HEK293T (cell line): ENCODE results near the gene SLC4A11.
"Not testable (repeated sequence)": the region's sequence is repeated elsewhere in the genome, so short reads cannot be mapped to it uniquely, and the experiment has no call there.

Source experiments
- CTCF ChIA-PET: fragments of 350-600 bp; formaldehyde crosslinking; extraction: SDS; loops from one replicate; lab custom pipeline; 2021; ENCODE audit warnings: antibody characterized with exemption, inconsistent platforms; lab: Yijun Ruan, JAX
- POLR2A ChIA-PET: fragments of 350-600 bp; formaldehyde crosslinking; extraction: SDS; loops from one replicate; lab custom pipeline; 2020; ENCODE audit warnings: antibody characterized with exemption, inconsistent platforms; lab: Yijun Ruan, JAX
- DNase-seq: peaks from one replicate; pipeline ENCODE4 v3.0.0; 2012; ENCODE audit warnings: mixed read lengths; ENCODE audit errors: extremely low spot score
- ARNT ChIP-seq: fragments of 450-650 bp; IDR thresholded peaks from 2 replicates; pipeline ENCODE4 v1.6.1; 2017; ENCODE audit warnings: mild to moderate bottlenecking
- BHLHE40 ChIP-seq: fragments of 450-650 bp; IDR thresholded peaks from 2 replicates; pipeline ENCODE4 v1.6.1; 2016; ENCODE audit warnings: mild to moderate bottlenecking, moderate library complexity, borderline replicate concordance
- CTBP1 ChIP-seq: fragments of 450-650 bp; IDR thresholded peaks from 2 replicates; pipeline ENCODE4 v1.6.1; 2016; ENCODE audit warnings: borderline replicate concordance
- ELF4 ChIP-seq: fragments of 450-650 bp; IDR thresholded peaks from 2 replicates; pipeline ENCODE4 v1.6.1; 2017; ENCODE audit warnings: antibody characterized with exemption
- FOXA1 ChIP-seq: fragments of 450-650 bp; IDR thresholded peaks from 2 replicates; pipeline ENCODE4 v1.6.1; 2016; ENCODE audit warnings: mild to moderate bottlenecking
- FOXK2 ChIP-seq: fragments of 450-650 bp; IDR thresholded peaks from 2 replicates; pipeline ENCODE4 v1.6.1; 2016; ENCODE audit warnings: mild to moderate bottlenecking
- FOXM1 ChIP-seq: fragments of 450-650 bp; IDR thresholded peaks from 2 replicates; pipeline ENCODE4 v1.6.1; 2017; ENCODE audit warnings: mild to moderate bottlenecking, borderline replicate concordance
- HDGF ChIP-seq: fragments of 450-650 bp; IDR thresholded peaks from 2 replicates; pipeline ENCODE4 v1.6.1; 2017; ENCODE audit warnings: antibody characterized with exemption, borderline replicate concordance
- L3MBTL2 ChIP-seq: fragments of 450-650 bp; conservative IDR thresholded peaks from 2 replicates; pipeline ENCODE4 v1.6.1; 2016; ENCODE audit warnings: mild to moderate bottlenecking
- LEF1 ChIP-seq: fragments of 450-650 bp; IDR thresholded peaks from 2 replicates; pipeline ENCODE4 v1.6.1; 2017; ENCODE audit warnings: mild to moderate bottlenecking, borderline replicate concordance
- NFRKB ChIP-seq: fragments of 450-650 bp; IDR thresholded peaks from 2 replicates; pipeline ENCODE4 v1.6.1; 2016; ENCODE audit warnings: mild to moderate bottlenecking, moderate library complexity
- SP1 ChIP-seq: fragments of 450-650 bp; IDR thresholded peaks from 2 replicates; pipeline ENCODE4 v1.6.1; 2017
- SUZ12 ChIP-seq: fragments of 450-650 bp; IDR thresholded peaks from 2 replicates; pipeline ENCODE4 v1.6.1; 2016; ENCODE audit warnings: mild to moderate bottlenecking
- TARDBP ChIP-seq: fragments of 450-650 bp; IDR thresholded peaks from 2 replicates; pipeline ENCODE4 v1.6.1; 2016
- ZNF384 ChIP-seq: fragments of 450-650 bp; IDR thresholded peaks from 2 replicates; pipeline ENCODE4 v1.6.1; 2016
- TF ChIP-seq, protein P1 (sequence below): fragments of 450-650 bp; IDR thresholded peaks from 2 replicates; pipeline ENCODE4 v1.6.1; 2016

The SLC4A11 gene

DNA sequence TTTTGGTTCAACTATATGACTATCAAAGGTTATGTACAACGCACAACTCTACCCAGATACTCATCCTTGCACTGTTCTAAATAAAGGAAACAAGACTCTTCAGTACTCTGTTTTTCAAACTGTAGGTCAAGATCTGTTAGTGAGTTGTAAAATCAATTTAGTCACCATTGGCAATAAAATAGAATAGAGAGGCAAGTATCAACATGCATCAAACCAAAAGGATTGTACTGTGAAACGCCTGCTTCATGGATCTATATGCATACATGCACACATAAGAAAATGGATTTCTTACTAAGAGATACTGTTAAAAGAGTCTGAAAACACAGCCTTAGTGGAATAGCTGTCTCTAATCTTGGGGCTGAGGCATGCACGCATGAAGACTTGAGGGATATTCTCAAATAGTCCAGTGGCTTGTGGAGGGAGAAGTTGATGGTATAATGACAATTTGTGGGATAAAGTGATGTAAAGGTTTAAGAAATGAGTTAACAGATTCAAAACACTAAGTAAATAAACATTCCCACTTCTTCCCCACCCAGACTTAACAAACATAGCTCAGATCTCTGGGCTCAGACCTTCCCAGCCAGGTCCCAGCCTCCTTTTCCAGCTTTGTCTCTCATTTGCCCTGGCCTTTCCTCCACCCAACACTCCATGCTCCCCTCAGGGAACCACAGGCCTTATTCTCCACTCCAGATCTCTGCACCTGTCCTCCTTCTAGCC lies 54.9 kb downstream of the SLC4A11 start:
- no peak for DNase-seq
- CTCF ChIA-PET = interaction anchor here (1.2 kb wide), 1 partner anchor 66 kb away, joined by 3 read pairs; no protein-coding TSS in a partner anchor
- no peak for TF ChIP-seq HDGF
- TF ChIP-seq ARNT = no peak
- TF ChIP-seq LEF1 = no peak
- TF ChIP-seq FOXK2 = no peak
- no peak for TF ChIP-seq SP1
- no peak for TF ChIP-seq L3MBTL2
- no peak for TF ChIP-seq NFRKB
- no peak for TF ChIP-seq TARDBP
- no peak for TF ChIP-seq ELF4
- no peak for TF ChIP-seq CTBP1
- TF ChIP-seq ZNF384 = no peak
- TF ChIP-seq FOXA1 = no peak
- no peak for TF ChIP-seq SUZ12
- TF ChIP-seq BHLHE40 = no peak
- POLR2A ChIA-PET = interaction anchor here (0.6 to 1.6 kb wide), 4 partner anchors 9 to 24 kb away, joined by 3 to 5 read pairs (median 4); no protein-coding TSS in a partner anchor

DNA sequence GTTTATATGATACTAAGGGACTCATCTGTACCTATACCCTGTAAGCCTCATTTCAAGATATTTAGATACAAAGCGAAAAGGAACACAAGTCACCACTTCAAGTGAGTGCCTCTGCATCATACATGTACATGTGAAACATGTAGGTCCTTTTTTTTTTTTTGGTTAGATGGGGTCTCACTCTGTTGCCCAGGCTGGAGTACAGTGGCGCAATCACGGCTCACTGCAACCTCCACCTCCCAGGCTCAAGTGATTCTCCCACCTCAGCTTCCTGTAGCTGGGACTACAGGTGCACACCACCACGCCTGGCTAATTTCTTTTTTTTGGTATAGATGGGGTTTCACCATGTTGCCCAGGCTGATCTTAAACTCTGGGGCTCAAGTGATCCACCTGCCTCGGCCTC lies 56.6 kb downstream of the SLC4A11 start:
- POLR2A ChIA-PET, DNase-seq, CTCF ChIA-PET: not testable (repeated sequence)

DNA sequence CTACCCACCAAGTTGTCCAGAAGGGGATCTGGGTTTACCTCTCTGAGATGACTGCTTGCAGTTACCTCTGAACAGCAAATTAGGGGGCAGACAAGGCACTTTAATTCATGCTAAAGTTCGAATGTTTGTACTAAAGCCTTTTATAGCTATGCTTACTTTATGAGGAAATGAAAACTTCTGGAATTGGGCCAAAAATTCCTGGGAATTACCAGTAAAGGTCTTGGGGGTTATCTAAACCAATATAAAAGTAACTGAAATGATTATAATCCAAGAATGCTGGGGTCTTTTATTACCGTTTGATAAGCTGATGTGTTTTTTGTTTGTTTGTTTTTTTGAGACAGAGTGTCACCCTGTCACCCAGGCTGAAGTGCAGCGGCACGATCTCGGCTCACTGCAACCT lies 57.7 kb downstream of the SLC4A11 start:
- DNase-seq = no peak
- ChIA-PET CTCF (no interaction called here), POLR2A (no interaction called here)
- TF ChIP-seq, protein P1, sequence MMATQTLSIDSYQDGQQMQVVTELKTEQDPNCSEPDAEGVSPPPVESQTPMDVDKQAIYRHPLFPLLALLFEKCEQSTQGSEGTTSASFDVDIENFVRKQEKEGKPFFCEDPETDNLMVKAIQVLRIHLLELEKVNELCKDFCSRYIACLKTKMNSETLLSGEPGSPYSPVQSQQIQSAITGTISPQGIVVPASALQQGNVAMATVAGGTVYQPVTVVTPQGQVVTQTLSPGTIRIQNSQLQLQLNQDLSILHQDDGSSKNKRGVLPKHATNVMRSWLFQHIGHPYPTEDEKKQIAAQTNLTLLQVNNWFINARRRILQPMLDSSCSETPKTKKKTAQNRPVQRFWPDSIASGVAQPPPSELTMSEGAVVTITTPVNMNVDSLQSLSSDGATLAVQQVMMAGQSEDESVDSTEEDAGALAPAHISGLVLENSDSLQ = no peak
- TF ChIP-seq FOXM1 = no peak
- no peak for TF ChIP-seq ARNT
- TF ChIP-seq TARDBP = no peak
- no peak for TF ChIP-seq FOXK2
- TF ChIP-seq ZNF384 = no peak
- TF ChIP-seq LEF1 = no peak
- no peak for TF ChIP-seq SUZ12
- TF ChIP-seq FOXA1 = no peak
- no peak for TF ChIP-seq L3MBTL2
- no peak for TF ChIP-seq CTBP1
- no peak for TF ChIP-seq ELF4

DNA sequence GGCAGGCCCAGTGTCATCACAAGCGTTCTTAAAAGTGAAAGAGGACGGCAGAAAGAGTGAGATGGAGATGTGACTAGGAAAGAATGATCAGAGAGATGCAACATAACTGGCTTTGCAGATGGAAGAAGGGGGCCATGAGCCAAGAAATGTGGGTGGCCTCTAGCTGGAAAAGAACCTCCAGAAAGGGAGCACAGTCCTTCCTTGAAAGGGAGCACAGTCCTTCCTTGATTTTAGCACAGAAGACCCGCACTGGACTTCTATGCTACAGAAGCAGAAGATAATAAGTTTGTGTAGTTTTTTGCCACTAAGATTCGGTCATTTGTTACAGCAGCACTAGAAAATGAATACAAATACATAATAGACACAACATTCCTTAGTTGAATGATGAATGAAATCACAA lies 58.7 kb downstream of the SLC4A11 start:
- CTCF ChIA-PET = no interaction called here
- DNase-seq = no peak
- TF ChIP-seq LEF1 = no peak
- no peak for TF ChIP-seq ZNF384
- POLR2A ChIA-PET = no interaction called here

DNA sequence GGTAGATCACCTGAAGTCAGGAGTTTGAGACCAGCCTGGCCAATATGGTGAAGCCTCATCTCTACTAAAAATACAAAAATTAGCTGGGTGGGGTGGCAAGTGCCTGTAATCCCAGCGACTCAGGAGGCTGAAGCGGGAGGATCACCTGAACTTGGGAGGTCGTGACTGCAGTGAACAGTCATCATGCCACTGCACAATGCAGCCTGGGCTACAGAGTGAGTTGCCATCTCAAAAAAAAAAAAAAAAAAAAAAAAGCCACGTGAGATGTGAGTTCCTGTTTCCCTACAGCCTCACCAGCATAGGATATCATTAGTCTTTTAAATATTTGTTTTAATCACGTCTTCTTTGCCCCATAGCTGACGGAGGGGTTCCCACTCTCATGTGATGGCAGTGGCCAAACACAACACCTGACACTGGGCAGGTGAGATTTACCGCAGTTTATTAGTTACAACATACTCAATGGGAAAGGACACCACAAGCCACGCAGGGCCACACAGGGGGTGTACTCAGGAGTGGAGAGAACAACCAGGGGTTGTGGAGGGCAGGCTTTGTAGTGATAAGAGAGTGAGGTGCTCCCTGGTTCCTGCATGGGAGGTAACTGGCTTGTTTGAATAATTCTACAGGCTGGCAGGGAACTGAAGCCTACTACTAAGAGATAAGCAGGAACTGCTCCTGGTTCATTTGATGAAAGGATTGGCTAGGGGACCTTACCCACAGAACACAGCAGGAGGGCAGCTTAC lies 61.1 kb downstream of the SLC4A11 start:
- TF ChIP-seq ZNF384 (peak; percentile 41; the same call in 1 of the 2 replicates), FOXA1 (no peak), ELF4 (no peak)
- ChIA-PET CTCF (no interaction called here), POLR2A (interaction anchor here (0.9 kb wide), 1 partner anchor 18 kb away, joined by 5 read pairs; the partner anchor contains the start of genes FASTKD5 and UBOX5)
- no peak for DNase-seq
